ENCODE measurements around the gene GALNT18.

GRCh38 chr11:11250470-11250869 is 371.3 kb downstream of the GALNT18 start:
- no peak for TF ChIP-seq ZFX (IDR thresholded peaks at IDR 0.05)
- TF ChIP-seq CTCF (conservative IDR thresholded peaks at IDR 0.05): no peak
